GM18499 (cell line): ENCODE measurements around the gene INPP4B.

Experiments
- ATAC-seq: cut with Tn5 transposase; IDR thresholded peaks from one replicate; pipeline ENCODE4 v1.9.1; 2021; ENCODE audit warnings: moderate number of reproducible peaks; ENCODE audit not compliant: insufficient read depth, unreplicated experiment

INPP4B gene

DNA sequence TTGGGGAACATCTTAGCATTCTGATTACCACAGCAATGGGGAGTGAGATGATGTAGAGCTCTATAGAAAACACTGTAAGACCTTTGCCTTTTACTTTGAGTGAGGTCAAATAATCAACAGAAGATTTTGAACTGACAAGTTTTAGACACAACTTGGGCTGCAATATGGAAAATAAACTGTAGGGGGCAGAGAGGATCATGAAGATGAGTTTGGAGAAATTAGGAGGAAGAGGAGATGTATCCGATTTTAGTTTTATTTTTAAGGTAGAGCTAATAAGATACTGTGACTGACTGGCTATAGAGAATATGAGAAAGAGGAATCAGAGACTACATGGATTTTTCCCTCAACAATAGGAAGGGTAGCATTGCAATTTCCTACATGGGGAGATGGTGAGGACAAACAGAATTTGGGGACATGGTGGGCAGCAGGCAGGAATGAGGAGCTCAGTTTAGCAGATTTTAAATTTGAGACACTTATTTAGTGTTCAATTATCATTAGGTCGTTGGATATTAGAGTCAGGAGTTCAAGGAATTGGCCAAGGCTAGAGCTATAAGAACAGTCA lies 563.1 kb downstream of the INPP4B start:
- no peak for ATAC-seq

DNA sequence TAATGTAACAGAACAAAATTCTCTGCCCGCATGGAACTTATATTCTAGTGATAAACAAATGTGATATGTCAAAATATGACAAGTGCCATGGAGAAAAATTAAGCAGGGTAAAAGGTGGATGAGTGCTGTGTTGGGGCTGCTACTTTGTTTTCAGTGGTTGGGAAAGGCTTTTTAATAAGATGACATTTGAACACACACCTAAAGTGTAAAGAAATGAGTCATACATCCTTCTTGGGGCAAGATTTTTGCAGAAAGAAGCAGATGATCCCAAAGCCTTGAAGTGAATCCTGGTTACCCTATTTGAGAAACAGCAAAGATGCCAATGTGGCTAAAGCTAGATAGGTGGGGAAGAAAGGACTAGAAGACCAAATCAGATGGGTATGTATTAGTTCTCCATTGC lies 564.1 kb downstream of the INPP4B start:
- ATAC-seq, result no peak

DNA sequence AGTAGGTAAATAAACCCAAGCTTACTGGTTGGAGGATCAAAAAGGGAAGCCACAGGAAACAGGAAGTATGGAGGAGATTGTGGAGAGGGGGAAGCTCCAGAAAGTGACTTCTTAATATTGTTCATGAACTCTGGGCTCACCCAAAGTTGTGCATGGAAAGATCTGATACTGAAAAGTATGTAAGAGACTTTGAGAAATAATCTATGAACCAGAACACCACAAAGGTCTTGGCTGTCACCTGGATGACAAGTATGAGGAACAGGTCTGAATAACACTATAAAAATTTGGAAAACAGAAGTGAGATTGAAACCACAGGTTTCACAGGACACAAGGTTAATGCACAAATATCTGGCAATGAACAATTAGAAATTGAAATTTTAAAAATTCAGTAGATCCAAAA lies 567.4 kb downstream of the INPP4B start:
- no peak for ATAC-seq

DNA sequence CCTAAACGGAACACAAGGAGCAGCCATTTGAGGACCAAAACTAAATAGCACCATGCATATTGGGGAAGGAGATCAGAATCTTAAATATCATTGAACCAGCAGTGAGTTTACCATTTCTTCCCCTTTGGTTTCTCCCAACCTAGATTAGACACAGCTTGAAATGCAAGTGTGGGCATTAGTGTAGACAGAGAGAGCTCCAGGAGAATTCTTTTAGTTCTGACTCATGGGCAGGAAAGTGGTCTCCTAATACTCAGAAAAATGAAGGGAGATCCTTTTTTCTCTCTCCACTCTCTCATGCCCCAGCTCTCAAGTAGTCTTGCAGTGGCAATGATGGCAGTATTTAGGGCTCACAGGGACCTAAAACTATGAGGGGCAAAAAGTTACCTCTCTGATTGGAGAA lies 567.9 kb downstream of the INPP4B start:
- no peak for ATAC-seq

DNA sequence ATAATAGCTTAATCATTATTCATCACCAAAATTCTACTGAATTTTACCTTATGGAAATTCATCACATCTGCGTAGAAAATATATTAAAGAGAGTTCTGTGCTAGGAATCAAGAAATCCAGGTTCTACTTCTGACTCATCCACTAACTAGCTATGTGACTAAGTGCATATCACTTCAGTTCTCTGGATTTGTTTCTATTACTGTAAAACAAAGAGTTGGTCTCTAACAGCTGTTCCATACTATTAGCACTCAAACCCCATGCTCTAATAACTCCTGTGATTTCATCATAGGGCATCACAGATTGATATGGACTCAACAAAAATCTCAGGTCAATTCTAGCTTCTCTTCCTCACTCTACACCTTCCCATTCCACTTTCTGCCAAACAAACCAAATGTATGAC lies 572.0 kb downstream of the INPP4B start:
- ATAC-seq, result no peak

DNA sequence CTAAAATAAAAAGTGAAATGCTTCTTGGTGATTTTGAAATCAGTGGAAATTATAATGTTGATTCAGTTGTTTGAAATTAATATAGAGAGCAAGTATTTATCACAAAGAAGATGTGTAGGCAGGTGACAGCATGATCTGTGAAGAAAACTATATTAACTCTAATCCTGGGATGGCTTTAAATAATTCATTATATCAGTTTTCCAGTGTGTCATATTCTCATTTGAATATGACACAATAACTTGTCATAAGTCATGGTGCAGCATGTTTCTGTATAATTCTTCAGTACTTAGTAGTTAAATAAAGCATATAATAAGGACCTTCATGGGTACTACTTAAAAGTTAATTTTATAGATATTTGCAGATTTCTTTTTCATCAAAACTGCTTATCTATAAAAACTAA lies 573.6 kb downstream of the INPP4B start:
- ATAC-seq, result no peak

DNA sequence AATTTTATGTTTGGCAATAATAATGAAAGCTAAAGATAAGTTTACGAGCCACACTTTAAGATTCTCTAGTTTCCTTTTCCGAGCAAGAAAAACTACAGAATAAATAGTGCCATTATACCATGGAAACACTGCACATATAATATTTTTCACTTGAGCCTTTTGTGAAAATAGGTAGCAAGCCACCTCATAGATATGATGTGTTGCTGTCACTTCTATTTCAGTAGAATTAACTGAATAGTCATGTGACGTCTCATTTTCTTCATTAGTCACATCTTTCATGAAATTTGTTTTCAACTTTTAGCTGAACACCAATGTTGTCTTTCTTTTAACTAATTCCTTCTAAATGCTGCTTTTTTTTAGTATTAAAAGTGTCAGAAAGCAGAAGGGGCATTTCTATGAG lies 574.3 kb downstream of the INPP4B start:
- no peak for ATAC-seq

DNA sequence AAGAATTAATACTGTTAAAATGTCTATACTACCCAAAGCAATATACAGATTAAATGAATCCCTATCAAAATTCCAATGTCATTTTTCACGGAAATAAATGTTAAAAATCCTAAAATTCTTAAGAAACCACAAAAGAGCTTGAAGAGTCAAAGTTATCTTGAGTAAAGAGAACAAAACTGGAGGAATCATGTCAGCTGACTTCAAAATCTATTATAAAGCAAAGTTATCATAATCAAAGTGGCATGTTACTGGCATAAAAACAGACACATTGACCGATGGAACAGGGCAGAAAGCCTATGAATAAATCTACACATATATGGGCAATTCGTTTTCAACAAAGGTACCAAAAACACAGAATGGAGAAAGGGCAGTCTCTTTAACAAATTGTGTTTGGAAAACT lies 579.0 kb downstream of the INPP4B start:
- no peak for ATAC-seq

DNA sequence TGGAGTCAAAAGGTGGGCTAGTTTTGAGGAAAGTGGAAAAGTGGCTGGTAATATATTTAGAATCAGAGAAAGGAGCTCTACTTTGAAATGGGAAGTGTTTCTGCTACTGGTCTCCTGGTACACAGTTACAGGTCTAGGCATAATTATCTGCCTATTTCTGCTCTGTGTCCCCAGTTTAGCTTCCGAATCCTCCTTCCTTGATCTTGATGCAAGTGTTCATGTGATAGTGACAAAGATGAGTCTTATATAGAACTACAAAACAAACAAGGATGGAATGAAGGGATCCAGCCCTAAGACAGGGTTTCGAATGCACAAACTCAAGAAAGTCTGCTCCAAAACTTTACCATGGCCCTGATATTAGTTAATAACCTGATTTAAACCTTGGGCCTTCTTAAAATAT lies 580.2 kb downstream of the INPP4B start:
- no peak for ATAC-seq

DNA sequence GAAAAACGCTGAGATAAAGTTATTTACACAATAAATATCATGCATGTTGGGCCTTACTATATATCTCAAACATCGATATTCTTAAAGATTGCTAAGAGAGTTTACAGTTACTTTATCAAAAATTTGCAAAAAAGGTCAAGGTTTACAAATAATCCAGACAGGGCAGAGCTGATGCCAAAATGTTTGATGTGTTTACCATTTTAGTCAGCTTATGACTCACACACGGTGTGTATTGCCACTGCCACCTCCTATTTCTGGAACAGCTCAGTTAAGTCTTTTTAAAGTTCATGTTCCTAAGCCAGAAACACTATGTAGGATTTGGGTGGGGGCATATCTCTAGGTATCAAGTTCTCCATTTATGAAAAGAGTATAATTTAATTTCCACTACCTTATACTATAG lies 580.6 kb downstream of the INPP4B start:
- ATAC-seq, result no peak

DNA sequence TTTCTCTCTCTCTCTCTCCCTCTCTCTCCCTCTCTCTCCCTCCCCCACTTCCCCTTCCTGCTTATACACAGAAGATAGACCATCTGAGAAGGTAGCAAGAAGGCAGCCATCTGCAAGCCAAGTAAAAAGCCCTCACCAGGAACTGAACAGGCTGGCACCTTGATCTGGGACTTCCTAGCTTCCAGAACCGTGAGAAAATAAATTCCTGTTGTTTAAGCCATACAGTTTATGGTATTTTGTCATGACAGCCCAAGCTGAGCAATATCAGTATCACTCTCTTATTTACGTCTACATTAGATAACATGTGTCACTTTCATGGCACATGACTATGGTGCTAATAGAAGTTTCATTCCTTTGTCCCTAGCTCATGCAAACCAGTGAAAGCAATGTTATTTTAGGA lies 581.1 kb downstream of the INPP4B start:
- no peak for ATAC-seq

DNA sequence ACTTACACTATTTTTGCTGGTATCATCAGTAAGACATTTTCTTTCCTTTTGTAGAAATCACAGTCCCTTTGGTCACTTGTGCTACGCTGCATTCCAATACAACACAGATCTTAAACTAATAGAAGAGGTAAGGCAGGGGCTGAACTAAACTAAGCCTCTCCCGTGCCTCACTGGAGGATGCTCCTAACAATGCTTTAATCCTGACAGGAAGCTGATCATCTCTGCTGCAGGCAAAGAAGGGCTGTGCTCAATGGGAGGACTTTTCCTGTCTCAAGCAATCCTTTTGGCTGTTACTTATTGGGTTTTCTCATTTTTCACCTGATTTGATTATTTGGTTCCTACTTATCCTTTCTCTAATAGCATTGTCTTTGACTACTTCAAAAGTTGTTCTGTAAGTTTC lies 583.1 kb downstream of the INPP4B start:
- no peak for ATAC-seq

DNA sequence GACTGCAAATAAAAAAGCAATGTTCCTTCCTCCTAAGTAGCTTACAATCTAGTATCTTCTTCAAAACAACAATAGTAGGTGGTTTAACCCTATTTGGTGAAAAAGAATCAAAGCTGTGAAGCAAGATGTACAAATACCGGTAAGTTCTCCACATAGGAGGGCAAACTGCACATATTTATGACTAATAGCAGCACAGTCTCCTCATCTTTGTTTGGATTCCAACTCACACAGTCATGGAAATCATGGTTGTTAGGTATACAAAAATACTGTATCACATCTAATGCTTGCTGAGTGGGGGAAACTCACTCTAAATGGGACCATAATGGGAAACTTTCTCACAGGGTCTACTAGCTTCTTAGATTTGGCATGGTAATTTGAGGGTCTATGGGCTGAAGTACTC lies 597.2 kb downstream of the INPP4B start:
- no peak for ATAC-seq

DNA sequence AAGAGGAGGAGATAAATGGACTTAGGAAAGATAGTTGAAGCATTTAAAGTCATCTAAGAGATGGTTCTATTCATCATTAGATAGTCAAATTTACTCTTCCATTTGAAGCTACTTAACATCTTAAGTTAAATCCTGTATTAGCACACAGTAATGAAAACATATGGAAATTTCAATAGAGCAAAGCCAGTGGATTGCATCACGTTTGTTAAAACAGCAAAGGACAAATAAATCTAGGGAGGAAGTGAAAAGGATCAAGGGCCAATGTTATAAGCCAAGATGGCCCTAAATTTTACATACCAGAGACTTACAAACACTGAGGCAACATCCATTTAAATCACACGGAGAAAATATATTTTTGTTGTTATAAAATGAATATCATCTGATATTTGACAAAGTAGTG lies 602.8 kb downstream of the INPP4B start:
- ATAC-seq, result no peak

DNA sequence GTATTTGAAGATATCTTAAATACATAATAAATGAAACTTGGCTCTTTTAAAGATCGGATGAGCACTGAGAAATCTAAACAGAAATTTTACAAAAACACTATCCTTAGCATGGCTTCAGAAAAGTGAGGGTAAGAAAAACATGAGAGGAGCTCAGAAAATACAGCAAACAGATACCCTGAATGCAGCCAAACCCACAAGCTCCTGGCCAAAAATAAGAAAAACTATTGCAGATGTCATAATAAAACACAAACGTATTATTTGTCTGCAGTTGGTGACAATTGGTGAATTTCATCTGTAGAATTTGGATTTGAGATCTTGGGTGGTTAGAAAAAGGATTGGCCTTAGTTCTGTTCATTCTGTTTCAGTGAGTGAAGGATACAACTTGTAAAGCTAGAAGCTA lies 603.9 kb downstream of the INPP4B start:
- ATAC-seq, result no peak

DNA sequence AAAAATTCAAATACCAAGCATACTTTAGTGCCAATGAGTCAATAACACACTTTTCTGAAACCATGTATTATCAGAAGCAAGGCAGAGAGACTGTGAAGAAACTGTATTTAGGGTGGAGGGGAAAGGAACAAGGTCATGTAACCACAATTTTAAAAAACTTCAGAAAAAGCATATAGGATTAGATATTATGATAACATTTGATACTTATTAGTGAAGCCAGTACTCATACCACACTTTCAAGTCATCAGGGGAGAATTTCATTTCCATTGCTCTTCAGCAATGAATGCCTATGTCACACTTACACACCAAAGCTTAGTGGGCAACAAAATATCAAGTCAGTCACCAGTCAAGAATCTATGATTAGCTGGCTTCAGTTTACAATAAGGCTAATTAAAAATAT lies 607.5 kb downstream of the INPP4B start:
- no peak for ATAC-seq

DNA sequence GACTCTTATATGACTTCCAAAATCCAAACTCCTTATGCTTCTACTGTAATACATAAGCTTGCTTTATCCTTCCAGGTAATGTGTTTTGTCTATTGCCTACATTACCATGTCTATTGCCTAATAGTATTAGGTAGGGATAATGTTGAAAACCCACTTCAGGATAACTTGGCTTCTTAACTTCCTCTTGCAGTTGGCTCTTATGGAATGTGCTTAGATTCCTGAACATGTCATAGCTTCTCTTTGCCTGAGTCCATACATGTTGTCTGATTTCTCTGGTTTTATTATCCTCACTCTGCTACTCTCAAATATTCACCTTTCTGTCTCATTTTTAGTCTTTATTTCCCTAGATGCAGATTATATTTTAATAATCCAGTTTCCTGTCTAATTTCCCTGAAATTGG lies 609.8 kb downstream of the INPP4B start:
- ATAC-seq, result no peak

DNA sequence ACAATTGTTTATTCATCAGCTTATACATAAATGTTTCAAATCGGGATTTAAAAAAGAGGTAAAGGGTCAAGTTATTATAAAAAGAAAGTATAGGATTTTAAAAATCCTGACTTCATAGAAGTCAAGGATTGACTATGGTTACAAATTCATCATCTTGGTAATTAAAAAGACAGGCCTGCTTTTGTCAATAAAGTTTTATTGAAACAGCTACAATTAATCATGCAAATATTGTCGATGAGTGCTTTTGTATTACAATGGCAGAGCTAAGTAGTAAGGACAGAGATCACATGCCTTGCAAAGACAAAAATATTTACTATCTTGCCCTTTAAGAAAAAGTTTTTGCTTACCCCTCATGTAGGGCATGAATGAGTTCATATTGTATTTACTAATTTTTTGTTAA lies 614.3 kb downstream of the INPP4B start:
- no peak for ATAC-seq

DNA sequence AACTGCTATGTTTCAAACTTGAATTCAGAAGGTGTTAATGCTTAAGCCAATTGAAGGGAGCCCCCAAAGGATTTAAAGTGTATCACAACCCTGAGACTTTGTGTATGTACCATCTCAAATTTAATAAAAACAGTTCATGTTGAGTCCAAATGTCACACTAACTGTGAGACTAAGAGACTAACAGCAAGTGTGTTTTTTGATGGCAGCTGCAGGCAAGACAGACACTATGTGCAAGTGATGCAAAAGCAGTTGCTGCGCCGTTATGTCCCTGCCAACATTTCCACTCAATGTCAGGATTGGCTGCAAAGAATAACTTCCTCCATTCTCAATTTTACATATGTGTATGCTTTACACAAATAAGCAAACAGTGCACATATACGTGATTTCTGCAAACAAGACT lies 615.1 kb downstream of the INPP4B start:
- ATAC-seq, result no peak

DNA sequence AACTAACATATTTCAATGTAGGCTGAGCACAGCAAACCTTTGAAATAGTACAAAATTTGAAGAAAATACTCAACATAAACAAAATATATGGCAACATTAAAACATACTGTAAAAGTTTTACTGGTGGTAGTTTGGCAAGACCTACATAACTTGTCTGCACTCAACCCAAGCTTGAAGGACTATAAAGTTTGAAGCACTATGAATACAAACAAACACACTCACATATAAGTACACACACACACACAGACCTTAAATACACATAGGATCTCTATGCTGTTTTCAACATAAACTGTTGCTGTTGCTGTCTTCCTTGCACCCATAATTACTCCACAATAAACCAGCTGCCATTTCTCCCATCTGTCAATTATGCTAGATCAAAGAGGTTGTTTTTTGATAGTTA lies 620.1 kb downstream of the INPP4B start:
- no peak for ATAC-seq

DNA sequence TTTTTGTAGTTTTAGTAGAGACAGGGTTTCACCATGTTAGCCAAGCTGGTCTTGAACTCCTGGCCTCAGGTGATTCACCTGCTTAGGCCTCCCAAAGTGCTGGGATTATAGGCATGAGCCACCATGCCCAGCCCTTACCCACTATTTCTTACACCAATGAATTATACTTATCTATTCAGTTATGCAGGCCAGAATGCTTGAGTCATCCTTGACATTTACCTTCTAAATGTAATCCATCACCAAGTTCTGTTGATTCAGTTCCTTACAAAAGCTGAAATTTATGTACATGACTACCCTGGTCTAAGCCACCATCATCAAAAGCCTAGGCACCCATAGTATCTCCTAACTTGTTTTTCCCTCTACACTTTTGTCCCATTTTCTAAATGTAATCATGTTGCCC lies 624.0 kb downstream of the INPP4B start:
- no peak for ATAC-seq

DNA sequence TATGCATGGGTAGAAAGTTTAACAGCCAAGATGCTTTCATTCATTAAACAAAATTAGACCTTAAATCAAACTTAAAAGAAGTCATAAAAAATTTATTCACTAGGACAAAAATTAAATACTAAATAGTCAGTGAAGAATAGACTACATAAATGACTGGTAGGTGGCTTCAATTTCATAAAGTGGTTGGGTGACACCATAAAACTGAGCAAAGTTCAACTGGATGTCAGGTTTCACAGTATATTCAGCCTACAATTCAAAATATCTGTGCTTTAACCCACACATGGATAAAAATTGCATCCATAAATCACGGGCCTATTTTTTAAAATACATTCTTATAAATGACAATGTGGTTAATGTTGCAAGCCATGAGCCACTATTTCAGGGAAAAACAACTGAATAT lies 627.4 kb downstream of the INPP4B start:
- no peak for ATAC-seq

DNA sequence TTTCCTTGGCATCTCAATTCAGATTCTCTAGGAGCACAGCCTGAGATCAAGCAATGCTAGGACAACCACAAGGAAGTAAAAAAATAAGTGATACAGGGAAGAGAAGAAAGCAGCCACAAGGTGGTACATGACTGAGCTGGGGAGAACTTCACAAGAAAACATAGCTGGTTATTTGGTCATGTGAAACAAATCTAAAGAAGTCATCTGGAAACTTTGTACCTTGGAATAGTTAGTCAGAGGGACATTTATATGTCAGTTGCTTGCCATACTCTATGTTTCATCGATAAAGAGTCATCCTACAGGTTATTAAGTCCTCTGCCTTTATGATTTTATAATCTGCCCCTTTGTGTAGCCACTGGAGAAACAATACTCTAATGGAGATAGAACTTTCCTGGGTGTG lies 634.7 kb downstream of the INPP4B start:
- no peak for ATAC-seq
